Measurements from ENCODE around the gene CPAMD8. TPM values are rescaled to one million over a fixed set of nuclear protein-coding genes. Genes with fewer than 3 reads are reported as not detected.

The CPAMD8 gene
- total and polyA plus RNA-seq, 2 donors (not counting 3 experiments of a cell fraction or from before 2014, with no cell fraction given): 2.2 to 3.9 TPM

- H4K20me1 ChIP-seq (replicated peaks; ENCODE audit: control insufficient read depth, extremely low read depth, insufficient read depth, low read length): no peaks in the 10 kb centered on the region
- ChIA-PET CTCF (no interaction called here), POLR2A (interaction anchor here (0.6 to 0.7 kb wide), 2 partner anchors 37 to 135 kb away, joined by 3 to 5 read pairs; no protein-coding TSS in a partner anchor)
- no peak overlapping the region for H3K4me2 ChIP-seq (ENCODE audit: insufficient read depth, low read length)
- no peaks in the 10 kb centered on the region for H3K9me3 ChIP-seq (replicated peaks; ENCODE audit: control insufficient read depth, insufficient read depth, low read length)
- intact Hi-C loops (cut with micrococcal nuclease): loop anchor here (5.0 kb wide), 1 partner anchor 34 kb away; no protein-coding TSS in a partner anchor
- FAIRE-seq (no peak), DNase-seq (ENCODE audit: low read depth, low spot score) (peak; percentile 81)
- peak overlapping the region; percentile 20 for H3K9ac ChIP-seq (replicated peaks; ENCODE audit: extremely low read depth, insufficient read depth, low read length)
- peak overlapping the region; percentile 85 for H2AFZ ChIP-seq (ENCODE audit: low read depth, low read length)
- H3K27ac ChIP-seq (ENCODE audit: insufficient read depth, low read depth, low read length): peak overlapping the region; percentile 40
- peak; percentile 39 for TF ChIP-seq JUN (IDR thresholded peaks at IDR 0.05; ENCODE audit: borderline replicate concordance, insufficient read depth, insufficient read length, low read depth)
- no peak for TF ChIP-seq POLR2A (IDR thresholded peaks at IDR 0.05; ENCODE audit: low read depth, low read length)
- no peak for TF ChIP-seq CTCF (IDR thresholded peaks at IDR 0.05; ENCODE audit: extremely low read depth in 1 of 2, insufficient read depth in 1 of 2, low read depth in 1 of 2, low read length in 2 of 2)
- no peak for TF ChIP-seq GATA2 (IDR thresholded peaks at IDR 0.05; ENCODE audit: insufficient read depth, insufficient read length, low read depth, low read length)
- no peak for TF ChIP-seq MAX (IDR thresholded peaks at IDR 0.05; ENCODE audit: insufficient read depth, insufficient read length)
- H3K79me2 ChIP-seq (ENCODE audit: control insufficient read depth, insufficient read depth, low read length): no peaks in the 10 kb centered on the region
- H3K36me3 ChIP-seq (ENCODE audit: control insufficient read depth in 2 of 2, extremely low read depth in 1 of 2, insufficient read depth in 2 of 2, low read length in 2 of 2): no peaks in the 10 kb centered on the region
- BruUV-seq (replicated peaks): no TSS peak
- dilution Hi-C loops (cut with MboI; ENCODE audit: extremely low pct_ligation_motif_present, low sequenced_read_pairs): no loop called here
- H3K27me3 ChIP-seq (ENCODE audit: control insufficient read depth in 2 of 2, insufficient read depth in 2 of 2, low read length in 2 of 2): no peaks in the 10 kb centered on the region
- no peaks in the 10 kb centered on the region for H3K9me1 ChIP-seq (replicated peaks; ENCODE audit: control insufficient read depth, extremely low read depth, insufficient read depth, low read length)
- no peak overlapping the region for H3K4me3 ChIP-seq (replicated peaks in 1 of 3; ENCODE audit: insufficient read depth in 1 of 3, low read depth in 1 of 3, low read length in 3 of 3)
- peaks cover 14% of the 10 kb centered on the region for H3K4me1 ChIP-seq (ENCODE audit: control insufficient read depth, extremely low read depth, insufficient read depth, low read length)
Measured at GRCh38 chr19:16886305-16886880, 140.2 kb downstream of the CPAMD8 start.

Measured in endothelial cell of umbilical vein (primary cell).